ENCODE data around the gene MPZL1. TPM values are rescaled to one million over a fixed set of nuclear protein-coding genes. Genes with fewer than 3 reads are reported as not detected.

The MPZL1 gene
- total RNA-seq, 4 donors from 2014 or later, result 44.5 to 72.6 (median 53.7) TPM

- TF ChIP-seq CTCF (IDR thresholded peaks at IDR 0.05; ENCODE audit: low read depth), result no peak
Measured at GRCh38 chr1:167821969-167822685, 100.3 kb downstream of the MPZL1 start.

GRCh38 chr1:167824163-167824794 is 102.5 kb downstream of the MPZL1 start:
- no peak for TF ChIP-seq CTCF (IDR thresholded peaks at IDR 0.05; ENCODE audit: low read depth)

- TF ChIP-seq CTCF (IDR thresholded peaks at IDR 0.05; ENCODE audit: low read depth), result no peak
Measured at GRCh38 chr1:167825419-167826079, 103.8 kb downstream of the MPZL1 start.

- TF ChIP-seq CTCF (IDR thresholded peaks at IDR 0.05; ENCODE audit: low read depth), result no peak
Measured at GRCh38 chr1:167826127-167826526, 104.3 kb downstream of the MPZL1 start.

- TF ChIP-seq CTCF (IDR thresholded peaks at IDR 0.05; ENCODE audit: low read depth), result no peak
Measured at GRCh38 chr1:167829868-167830267, 108.1 kb downstream of the MPZL1 start.

- no peak for TF ChIP-seq CTCF (IDR thresholded peaks at IDR 0.05; ENCODE audit: low read depth)
Measured at GRCh38 chr1:167832693-167833092, 110.9 kb downstream of the MPZL1 start.

- TF ChIP-seq CTCF (IDR thresholded peaks at IDR 0.05; ENCODE audit: low read depth), result no peak
Measured at GRCh38 chr1:167833904-167834303, 112.1 kb downstream of the MPZL1 start.

Measured in subcutaneous adipose tissue (tissue), 4 donors.